ENCODE results near the gene REEP1. TPM values are rescaled to one million over a fixed set of nuclear protein-coding genes. Genes with fewer than 3 reads are reported as not detected.

The REEP1 gene
- total and polyA plus RNA-seq, 3 donors from 2014 or later: 112 to 342 (median 241) TPM

GRCh38 chr2:86258106-86258505, 79.3 kb downstream of the REEP1 start:
- Histone ChIP-seq H3K27ac (no peak overlapping the region), H3K4me3 (no peak overlapping the region), H3K4me1 (no peaks in the 10 kb centered on the region), H3K27me3 (no peaks in the 10 kb centered on the region), H3K9me3 (no peaks in the 10 kb centered on the region), H3K36me3 (ENCODE audit: low read depth, missing control alignments) (no peaks in the 10 kb centered on the region)
- TF ChIP-seq POLR2A (IDR thresholded peaks at IDR 0.05) (no peak), CTCF (IDR thresholded peaks at IDR 0.05) (no peak)
- 96% methylated on average over 2 of the region's 2 CpGs for WGBS, 2 donors
- DNase-seq: no peak
- intact Hi-C loops (cut with DNase I; ENCODE audit: low total_unique reads): no loop called here

- intact Hi-C loops (cut with DNase I; ENCODE audit: low total_unique reads): no loop called here
- Histone ChIP-seq H3K9me3 (no peaks in the 10 kb centered on the region), H3K27ac (no peak overlapping the region), H3K27me3 (no peaks in the 10 kb centered on the region), H3K4me1 (no peaks in the 10 kb centered on the region), H3K4me3 (no peak overlapping the region), H3K36me3 (ENCODE audit: low read depth, missing control alignments) (no peaks in the 10 kb centered on the region)
- 82 to 89% methylated on average over 3 of the region's 3 CpGs for WGBS, 2 donors
- TF ChIP-seq CTCF (IDR thresholded peaks at IDR 0.05): no peak
- no peak for TF ChIP-seq POLR2A (IDR thresholded peaks at IDR 0.05)
- DNase-seq: no peak
Measured at GRCh38 chr2:86256982-86257381, 80.4 kb downstream of the REEP1 start.

- H3K4me3 ChIP-seq: no peak overlapping the region
- intact Hi-C loops (cut with DNase I; ENCODE audit: low total_unique reads): no loop called here
- H3K27ac ChIP-seq: no peak overlapping the region
- no peaks in the 10 kb centered on the region for H3K4me1 ChIP-seq
- H3K9me3 ChIP-seq: no peaks in the 10 kb centered on the region
- DNase-seq: no peak
- no peak for TF ChIP-seq POLR2A (IDR thresholded peaks at IDR 0.05)
- TF ChIP-seq CTCF (IDR thresholded peaks at IDR 0.05): no peak
- no peaks in the 10 kb centered on the region for H3K36me3 ChIP-seq (ENCODE audit: low read depth, missing control alignments)
- H3K27me3 ChIP-seq: no peaks in the 10 kb centered on the region
- 93 to 98% methylated on average over 4 of the region's 4 CpGs for WGBS, 2 donors
Measured at GRCh38 chr2:86256300-86256699, 81.1 kb downstream of the REEP1 start.

GRCh38 chr2:86254576-86255538, 82.6 kb downstream of the REEP1 start:
- H3K27ac ChIP-seq: no peak overlapping the region
- WGBS, 2 donors: 66 to 72% methylated on average over 8 of the region's 8 CpGs

More at GRCh38 chr2:86254576-86255538, 82.6 kb downstream of the REEP1 start:
- TF ChIP-seq POLR2A (IDR thresholded peaks at IDR 0.05) (no peak), CTCF (IDR thresholded peaks at IDR 0.05) (no peak)
- Histone ChIP-seq H3K9me3 (no peaks in the 10 kb centered on the region), H3K36me3 (ENCODE audit: low read depth, missing control alignments) (no peaks in the 10 kb centered on the region), H3K4me1 (no peaks in the 10 kb centered on the region), H3K4me3 (no peak overlapping the region), H3K27me3 (no peaks in the 10 kb centered on the region)
- no peak for DNase-seq
- intact Hi-C loops (cut with DNase I; ENCODE audit: low total_unique reads): no loop called here

Measured in testis (tissue), 3 donors.